Memory B cell (primary cell): Measurements from ENCODE around the gene EXTL1.

Experiments
- ATAC-seq: fragments of 150-1000 bp; cut with Tn5 transposase; 2 replicates; pipeline ENCODE4 v1.10.0; 2021; ENCODE audit warnings: low read depth, mild to moderate bottlenecking, moderate library complexity
- DNase-seq, 2 donors: peaks; one replicate each; pipeline ENCODE4 v3.0.0; 2022; ENCODE audit warnings: low spot score in 2 of 2
- H3K27ac Mint-ChIP-seq: one replicate; pipeline ENCODE4 v1.8.0; 2022; ENCODE audit warnings: mild to moderate bottlenecking, moderate library complexity, mixed read lengths
- H3K27me3 Mint-ChIP-seq: one replicate; pipeline ENCODE4 v1.8.0; 2022; ENCODE audit warnings: mixed read lengths
- H3K36me3 Mint-ChIP-seq: one replicate; pipeline ENCODE4 v1.8.0; 2022; ENCODE audit warnings: mild to moderate bottlenecking, mixed read lengths
- H3K4me1 Mint-ChIP-seq: one replicate; pipeline ENCODE4 v1.8.0; 2022; ENCODE audit warnings: mixed read lengths
- H3K4me3 Mint-ChIP-seq: one replicate; pipeline ENCODE4 v1.8.0; 2022; ENCODE audit warnings: mild to moderate bottlenecking, moderate library complexity, mixed read lengths
- H3K9me3 Mint-ChIP-seq: one replicate; pipeline ENCODE4 v1.8.0; 2022; ENCODE audit warnings: mixed read lengths

Gene EXTL1

GRCh38 chr1:25991937-25992688 lies 29.5 kb upstream of the EXTL1 start:
- ATAC-seq: no peak
- Mint-ChIP-seq H3K9me3 (no peaks in the 10 kb centered on the region), H3K4me1 (peaks cover 14% of the 10 kb centered on the region), H3K36me3 (peaks cover 12% of the 10 kb centered on the region), H3K4me3 (no peak overlapping the region), H3K27ac (no peak overlapping the region), H3K27me3 (no peaks in the 10 kb centered on the region)
- no peak for DNase-seq

DNA sequence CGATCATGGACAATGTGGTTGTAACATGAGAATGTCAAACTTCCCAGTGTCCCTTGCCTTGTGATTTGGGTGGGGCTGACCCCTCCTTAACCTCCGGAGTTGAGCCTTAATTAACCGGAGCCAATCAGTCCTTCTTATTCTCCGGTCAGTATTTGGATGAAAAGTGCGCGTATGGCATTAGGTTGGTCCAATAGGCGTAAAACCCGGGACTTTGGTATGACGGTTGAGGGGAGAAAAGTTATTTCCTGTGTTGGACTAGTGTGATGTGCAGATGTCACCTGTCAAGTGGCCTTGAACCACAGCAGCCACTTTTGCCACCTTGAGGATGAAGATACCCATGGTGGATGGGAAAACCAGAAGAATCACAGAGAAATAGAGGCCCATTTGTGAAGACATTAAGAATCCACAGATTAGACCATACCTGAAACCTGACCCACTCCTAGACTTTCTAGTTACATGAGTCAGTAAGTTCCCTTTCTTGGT lies 28.8 kb upstream of the EXTL1 start:
- no peak overlapping the region for H3K27ac Mint-ChIP-seq
- no peak overlapping the region for H3K4me3 Mint-ChIP-seq
- peaks cover 12% of the 10 kb centered on the region for H3K36me3 Mint-ChIP-seq
- H3K4me1 Mint-ChIP-seq: peaks cover 19% of the 10 kb centered on the region
- DNase-seq (no peak), ATAC-seq (no peak)
- no peaks in the 10 kb centered on the region for H3K27me3 Mint-ChIP-seq
- H3K9me3 Mint-ChIP-seq: no peaks in the 10 kb centered on the region

DNA sequence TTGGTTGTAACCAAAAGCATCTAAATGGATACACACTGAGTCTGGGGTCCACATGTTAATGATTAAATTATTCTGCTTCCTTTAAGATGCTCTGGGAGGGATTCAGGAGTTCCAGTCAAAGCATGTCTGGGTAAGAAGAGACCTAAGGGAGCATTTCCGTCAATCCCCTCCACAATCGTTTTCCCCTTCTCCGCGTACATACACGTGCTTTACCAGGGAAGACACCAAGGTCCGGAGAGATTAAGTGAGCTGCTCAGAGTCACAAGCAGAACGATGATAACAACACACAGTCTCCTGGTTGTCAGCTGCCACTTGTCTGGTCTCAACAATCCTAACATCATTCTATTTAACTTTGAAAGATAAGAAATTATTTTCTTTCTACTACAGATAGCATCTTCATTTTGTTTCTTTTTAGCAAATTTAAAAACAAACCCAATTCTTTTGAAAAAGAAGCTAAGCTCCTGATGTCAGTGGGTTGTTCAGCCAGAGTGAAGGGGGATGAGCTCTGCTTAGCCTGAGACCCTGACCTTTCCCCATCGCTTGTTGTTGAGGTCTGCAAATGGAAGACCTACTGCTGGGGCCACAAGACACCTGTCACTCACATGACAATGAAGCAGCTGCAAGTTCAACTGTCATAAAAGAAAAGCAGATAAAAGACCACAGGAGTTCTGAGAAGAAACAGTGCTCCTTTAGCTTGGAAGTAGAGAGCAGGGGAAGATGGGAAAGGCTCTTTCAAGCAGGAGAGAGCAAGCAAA lies 28.2 kb upstream of the EXTL1 start:
- no peak for ATAC-seq
- Mint-ChIP-seq H3K27me3 (no peaks in the 10 kb centered on the region), H3K4me3 (no peak overlapping the region), H3K36me3 (peaks cover 12% of the 10 kb centered on the region), H3K4me1 (peaks cover 19% of the 10 kb centered on the region), H3K27ac (no peak overlapping the region), H3K9me3 (no peaks in the 10 kb centered on the region)
- no peak for DNase-seq

GRCh38 chr1:25994402-25995150 lies 27.0 kb upstream of the EXTL1 start:
- peaks cover 19% of the 10 kb centered on the region for H3K4me1 Mint-ChIP-seq
- H3K27me3 Mint-ChIP-seq: no peaks in the 10 kb centered on the region
- no peak overlapping the region for H3K4me3 Mint-ChIP-seq

DNA sequence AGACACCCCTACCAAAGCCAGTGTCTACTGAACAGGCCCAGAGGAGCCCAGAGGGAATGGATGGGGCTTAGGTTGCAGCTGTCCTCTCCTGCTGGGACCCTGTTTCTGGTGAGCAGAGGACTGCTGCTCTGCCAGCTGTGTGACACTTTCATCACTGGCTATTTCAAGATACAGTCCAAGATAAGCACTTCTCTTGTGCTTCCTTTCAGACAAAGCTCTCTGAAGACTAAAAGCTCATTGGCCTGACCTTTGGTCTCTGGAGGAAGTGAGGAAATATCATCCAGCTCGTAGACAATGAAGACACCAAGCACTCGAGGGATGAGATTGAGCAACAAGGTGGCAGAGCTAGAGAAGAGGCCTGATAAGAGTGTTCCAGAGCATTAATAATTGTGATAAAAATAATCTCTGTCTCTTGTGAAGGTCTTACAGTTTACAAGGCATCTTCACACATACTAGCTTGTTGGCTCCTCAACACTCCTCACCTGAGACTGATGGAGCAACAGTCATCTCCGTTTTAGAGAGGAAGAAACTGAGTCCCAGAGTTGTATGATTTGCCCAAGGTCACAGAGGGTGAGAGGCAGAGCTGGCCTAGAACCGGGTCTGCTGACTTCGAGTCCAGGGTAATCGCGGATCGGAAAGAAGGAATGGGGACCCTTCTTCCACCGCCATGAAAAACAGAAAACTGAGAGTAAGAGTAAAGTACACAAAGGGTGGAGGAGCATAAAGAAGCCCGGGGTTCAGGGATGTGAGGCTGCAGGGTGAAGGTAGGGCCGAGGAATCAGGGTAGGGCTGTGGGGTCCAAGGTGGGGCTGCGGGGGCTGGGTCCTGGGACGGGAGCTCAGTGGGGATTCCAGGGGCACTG lies 24.4 kb upstream of the EXTL1 start:
- ATAC-seq (no peak), DNase-seq (peak in 1 of 2 donors; percentile 19)
- Mint-ChIP-seq H3K4me3 (peak overlapping the region; percentile 98), H3K4me1 (peaks cover 14% of the 10 kb centered on the region), H3K27ac (peak overlapping the region; percentile 98), H3K9me3 (no peaks in the 10 kb centered on the region), H3K36me3 (peaks cover 7% of the 10 kb centered on the region), H3K27me3 (no peaks in the 10 kb centered on the region)

More at GRCh38 chr1:25994402-25995150, 27.0 kb upstream of the EXTL1 start:
- Mint-ChIP-seq H3K9me3 (no peaks in the 10 kb centered on the region), H3K27ac (no peak overlapping the region), H3K36me3 (peaks cover 9% of the 10 kb centered on the region)
- ATAC-seq (no peak), DNase-seq (no peak)

DNA sequence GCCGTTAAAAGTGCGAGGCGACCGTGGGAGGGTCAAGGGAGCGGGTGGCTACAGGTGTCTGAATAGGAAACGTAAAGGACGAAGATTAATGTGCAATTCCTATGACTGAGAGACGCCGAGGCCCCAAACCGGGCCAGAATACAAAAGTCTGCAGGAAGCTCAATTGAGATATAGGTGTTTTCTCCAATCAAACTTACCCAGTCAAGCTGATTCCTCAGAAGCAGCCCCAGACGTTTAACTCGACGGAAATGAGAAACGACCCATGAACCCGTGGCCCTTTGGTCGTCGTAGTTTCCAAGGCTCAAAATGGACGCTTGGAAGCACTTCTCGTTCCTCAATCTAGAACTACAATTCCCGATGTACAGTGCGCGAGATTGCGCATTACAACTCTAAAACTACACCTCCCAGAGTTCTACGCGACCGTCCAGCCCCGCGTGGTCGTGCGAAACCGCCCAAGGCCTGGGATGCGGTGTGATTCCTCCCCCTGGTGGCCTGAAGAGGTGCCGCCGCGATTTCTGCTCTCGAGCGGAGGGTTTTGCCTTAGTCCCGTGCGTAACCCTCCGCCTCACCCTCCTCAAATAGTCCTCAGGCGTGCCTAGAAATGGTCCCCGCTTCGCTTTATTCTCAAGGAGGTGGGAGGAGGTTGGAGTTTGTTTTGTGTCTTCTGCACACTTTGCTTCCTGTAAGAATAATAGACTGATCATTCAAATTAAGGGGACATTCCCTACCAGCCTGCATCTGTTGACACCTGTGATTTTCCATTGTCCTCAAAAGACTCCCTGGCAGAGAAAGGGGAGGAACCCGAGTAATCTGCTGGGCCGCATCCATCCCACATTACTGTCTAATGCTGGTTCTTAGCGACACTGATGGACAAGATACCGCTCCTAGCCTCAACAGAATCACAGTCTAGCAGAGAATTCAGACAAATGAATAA lies 23.5 kb upstream of the EXTL1 start, which contains the start of gene PAFAH2:
TSS of gene PAFAH2 (minus strand) at position 236 of the 934 bp plus-strand sequence. CDS start 7,247 bp downstream, outside the sequence.
- peak; percentile 98 for ATAC-seq
- peak; percentile 93 to 95 for DNase-seq
- Mint-ChIP-seq H3K27me3 (no peaks in the 10 kb centered on the region), H3K27ac (peak within 1 kb of the TSS; percentile 98), H3K4me1 (peaks cover 14% of the 10 kb centered on the region), H3K4me3 (peak within 1 kb of the TSS; percentile 98), H3K9me3 (no peaks in the 10 kb centered on the region), H3K36me3 (peaks cover 7% of the 10 kb centered on the region)

DNA sequence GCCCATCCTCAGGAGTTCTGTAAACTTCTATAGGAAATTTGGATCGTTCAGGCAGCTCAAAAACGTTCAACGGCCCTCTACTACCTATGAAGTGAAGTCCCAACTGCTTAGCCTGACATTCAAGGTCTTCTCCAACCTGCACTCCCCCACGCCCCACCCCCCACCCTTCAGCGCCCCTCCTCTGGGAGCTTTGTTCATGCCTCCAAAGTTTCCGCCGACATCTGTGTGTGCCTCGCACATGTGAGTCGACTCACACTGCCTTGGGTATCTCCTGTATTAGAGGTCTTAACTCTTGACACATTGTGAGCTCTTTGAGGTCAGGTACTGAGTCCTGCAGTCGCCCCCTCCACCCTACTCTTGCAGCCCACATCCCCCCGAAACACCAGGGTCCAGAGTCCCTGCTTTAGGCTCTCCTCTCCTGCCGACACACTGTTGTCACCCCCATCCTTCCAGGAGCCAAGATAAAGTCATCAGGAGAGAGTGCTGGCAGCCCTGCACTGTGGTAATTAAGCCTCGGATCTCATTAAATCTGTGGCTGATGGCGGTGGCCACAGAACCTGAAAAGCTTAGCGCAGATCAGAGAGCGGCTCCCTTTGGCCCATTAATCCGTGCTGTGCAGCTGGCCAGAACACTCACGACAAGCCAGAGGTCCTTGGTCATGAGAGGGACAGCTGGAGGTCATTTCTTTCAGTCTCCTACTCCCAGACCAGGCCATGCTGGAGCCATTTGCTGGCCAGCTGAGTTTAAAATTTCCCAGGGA lies 22.4 kb upstream of the EXTL1 start:
- peaks cover 17% of the 10 kb centered on the region for H3K4me1 Mint-ChIP-seq
- H3K36me3 Mint-ChIP-seq: peaks cover 3% of the 10 kb centered on the region
- no peak overlapping the region for H3K4me3 Mint-ChIP-seq
- no peak overlapping the region for H3K27ac Mint-ChIP-seq
- no peaks in the 10 kb centered on the region for H3K9me3 Mint-ChIP-seq
- no peaks in the 10 kb centered on the region for H3K27me3 Mint-ChIP-seq
- ATAC-seq (no peak), DNase-seq (no peak)

DNA sequence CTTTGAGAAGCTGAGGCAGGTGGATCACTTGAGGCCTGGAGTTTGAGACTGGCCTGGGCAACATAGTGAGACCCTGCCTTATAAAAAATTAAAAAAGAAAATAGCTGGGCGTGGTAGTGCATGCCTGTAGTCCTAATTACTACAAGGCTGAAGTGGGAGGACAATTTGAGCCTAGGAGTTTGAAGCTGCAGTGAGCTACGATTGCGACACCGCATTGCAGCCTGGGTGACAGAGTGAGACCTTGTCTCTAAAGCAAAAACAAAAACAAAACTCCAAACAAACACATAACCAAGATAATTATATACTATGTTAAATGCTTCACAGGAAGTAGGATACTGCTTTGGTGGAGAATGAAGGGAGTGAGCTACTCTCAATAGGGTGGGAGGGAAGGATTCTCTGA lies 18.3 kb upstream of the EXTL1 start:
- ATAC-seq: no peak
- H3K27ac Mint-ChIP-seq: no peak overlapping the region
- H3K36me3 Mint-ChIP-seq: no peaks in the 10 kb centered on the region
- DNase-seq: no peak
- H3K4me1 Mint-ChIP-seq: peaks cover 8% of the 10 kb centered on the region
- H3K4me3 Mint-ChIP-seq: no peak overlapping the region
- peaks cover 18% of the 10 kb centered on the region for H3K27me3 Mint-ChIP-seq
- no peaks in the 10 kb centered on the region for H3K9me3 Mint-ChIP-seq

- peaks cover 18% of the 10 kb centered on the region for H3K27me3 Mint-ChIP-seq
- ATAC-seq (no peak), DNase-seq (no peak)
- no peaks in the 10 kb centered on the region for H3K9me3 Mint-ChIP-seq
- no peak overlapping the region for H3K27ac Mint-ChIP-seq
- peaks cover 8% of the 10 kb centered on the region for H3K4me1 Mint-ChIP-seq
- no peaks in the 10 kb centered on the region for H3K36me3 Mint-ChIP-seq
- no peak overlapping the region for H3K4me3 Mint-ChIP-seq
These were observed 17.8 kb upstream of the EXTL1 start for GRCh38 chr1:26003756-26004155.

DNA sequence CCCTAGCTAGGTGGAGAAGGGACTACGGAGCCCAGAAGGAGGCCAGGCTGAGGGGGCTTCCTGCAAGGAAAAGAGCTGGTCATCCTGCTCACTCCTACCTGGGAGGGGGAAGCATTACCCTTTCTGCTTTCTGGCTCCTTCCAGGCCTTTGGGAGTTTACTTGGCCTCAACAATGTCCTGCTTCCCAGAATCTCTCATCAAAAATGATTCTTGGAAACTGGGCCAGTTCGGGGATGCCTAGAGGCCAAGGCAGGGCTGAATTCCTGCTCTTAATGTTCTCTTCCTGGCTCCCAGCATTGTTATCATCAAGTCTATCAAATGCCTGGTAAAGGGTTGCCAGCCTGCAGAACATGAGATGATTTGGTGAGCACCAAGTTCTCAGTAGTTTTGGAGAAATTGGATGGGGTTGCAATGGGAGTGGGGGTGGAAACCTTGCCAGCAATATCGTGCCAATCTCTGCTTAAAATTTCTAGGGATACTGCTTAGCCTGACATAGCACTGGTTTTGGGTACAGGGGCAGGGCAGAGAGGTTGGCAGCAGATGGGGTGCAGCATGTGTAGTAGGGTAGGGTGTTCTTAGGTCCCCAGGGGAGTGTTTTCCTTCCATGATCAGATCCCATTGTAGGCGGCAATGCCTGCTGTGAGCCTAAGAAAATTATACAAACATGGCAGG lies 16.0 kb upstream of the EXTL1 start:
- H3K27ac Mint-ChIP-seq: no peak overlapping the region
- no peaks in the 10 kb centered on the region for H3K36me3 Mint-ChIP-seq
- no peak overlapping the region for H3K4me3 Mint-ChIP-seq
- DNase-seq: no peak
- peaks cover 21% of the 10 kb centered on the region for H3K27me3 Mint-ChIP-seq
- no peaks in the 10 kb centered on the region for H3K9me3 Mint-ChIP-seq
- peaks cover 8% of the 10 kb centered on the region for H3K4me1 Mint-ChIP-seq
- no peak for ATAC-seq

- H3K9me3 Mint-ChIP-seq: no peaks in the 10 kb centered on the region
- no peak for DNase-seq
- peaks cover 8% of the 10 kb centered on the region for H3K4me1 Mint-ChIP-seq
- H3K27ac Mint-ChIP-seq: no peak overlapping the region
- H3K4me3 Mint-ChIP-seq: no peak overlapping the region
- no peaks in the 10 kb centered on the region for H3K36me3 Mint-ChIP-seq
- no peak for ATAC-seq
- peaks cover 21% of the 10 kb centered on the region for H3K27me3 Mint-ChIP-seq
These were observed 14.9 kb upstream of the EXTL1 start for GRCh38 chr1:26006710-26007109.
